HL-60 (cell line): ENCODE measurements around the gene ST8SIA2.

ENCODE experiments used
- CTCF ChIP-seq: IDR thresholded peaks from one replicate; pipeline ENCODE4 v1.5.1; 2011; ENCODE audit warnings: low read length, control low read depth, inconsistent platforms; ENCODE audit not compliant: insufficient read depth
- GABPA ChIP-seq: IDR thresholded peaks from 2 replicates; pipeline ENCODE4 v1.6.1; 2012; ENCODE audit warnings: low read depth
- POLR2AphosphoS5 ChIP-seq: IDR thresholded peaks from 2 replicates; pipeline ENCODE4 v1.6.1; 2012; ENCODE audit warnings: low read depth
- REST ChIP-seq: IDR thresholded peaks from 2 replicates; pipeline ENCODE4 v1.6.1; 2012; ENCODE audit warnings: low read depth; ENCODE audit not compliant: insufficient replicate concordance
- SPI1 ChIP-seq: IDR thresholded peaks from 2 replicates; pipeline ENCODE4 v1.6.1; 2012; ENCODE audit warnings: low read depth, mild to moderate bottlenecking, borderline replicate concordance

- TF ChIP-seq CTCF (no peak), REST (no peak), POLR2AphosphoS5 (no peak), GABPA (no peak), SPI1 (no peak)
Observed at GRCh38 chr15:92455271-92455670, 61.6 kb downstream of the ST8SIA2 start.
